ENCODE measurements around the gene DENND2A.
"Not testable (repeated sequence)": the region's sequence is repeated elsewhere in the genome, so short reads cannot be mapped to it uniquely, and the experiment has no call there.

DNA sequence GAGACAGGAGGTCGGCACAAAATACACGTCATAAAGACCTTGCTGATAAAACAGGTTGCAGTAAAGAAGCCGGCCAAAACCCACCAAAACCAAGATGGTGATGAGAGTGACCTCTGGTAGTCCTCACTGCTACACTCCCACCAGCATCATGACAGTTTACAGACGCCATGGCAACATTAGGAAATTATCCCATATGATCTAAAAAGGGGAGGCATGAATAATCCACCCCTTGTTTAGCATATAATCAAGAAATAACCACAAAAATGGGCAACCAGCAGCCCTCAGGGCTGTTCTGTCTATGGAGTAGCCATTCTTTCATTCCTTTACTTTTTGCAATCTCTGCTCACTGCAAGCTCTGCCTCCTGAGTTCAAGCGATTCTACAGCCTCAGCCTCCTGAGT lies 74.9 kb downstream of the DENND2A start:
- TF ChIP-seq POLR2AphosphoS5, POLR2A, EP300 (IDR thresholded peaks at IDR 0.05): not testable (repeated sequence)
- TF ChIP-seq, protein P1, sequence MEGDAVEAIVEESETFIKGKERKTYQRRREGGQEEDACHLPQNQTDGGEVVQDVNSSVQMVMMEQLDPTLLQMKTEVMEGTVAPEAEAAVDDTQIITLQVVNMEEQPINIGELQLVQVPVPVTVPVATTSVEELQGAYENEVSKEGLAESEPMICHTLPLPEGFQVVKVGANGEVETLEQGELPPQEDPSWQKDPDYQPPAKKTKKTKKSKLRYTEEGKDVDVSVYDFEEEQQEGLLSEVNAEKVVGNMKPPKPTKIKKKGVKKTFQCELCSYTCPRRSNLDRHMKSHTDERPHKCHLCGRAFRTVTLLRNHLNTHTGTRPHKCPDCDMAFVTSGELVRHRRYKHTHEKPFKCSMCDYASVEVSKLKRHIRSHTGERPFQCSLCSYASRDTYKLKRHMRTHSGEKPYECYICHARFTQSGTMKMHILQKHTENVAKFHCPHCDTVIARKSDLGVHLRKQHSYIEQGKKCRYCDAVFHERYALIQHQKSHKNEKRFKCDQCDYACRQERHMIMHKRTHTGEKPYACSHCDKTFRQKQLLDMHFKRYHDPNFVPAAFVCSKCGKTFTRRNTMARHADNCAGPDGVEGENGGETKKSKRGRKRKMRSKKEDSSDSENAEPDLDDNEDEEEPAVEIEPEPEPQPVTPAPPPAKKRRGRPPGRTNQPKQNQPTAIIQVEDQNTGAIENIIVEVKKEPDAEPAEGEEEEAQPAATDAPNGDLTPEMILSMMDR (IDR thresholded peaks at IDR 0.05): not testable (repeated sequence)

All from gastroesophageal sphincter (tissue), 3 donors.